HEK293T (cell line): ENCODE data around the gene STAB2.

Experiments
- ARNT ChIP-seq: fragments of 450-650 bp; IDR thresholded peaks from 2 replicates; pipeline ENCODE4 v1.6.1; 2017; ENCODE audit warnings: mild to moderate bottlenecking
- FOXA1 ChIP-seq: fragments of 450-650 bp; IDR thresholded peaks from 2 replicates; pipeline ENCODE4 v1.6.1; 2016; ENCODE audit warnings: mild to moderate bottlenecking
- FOXK2 ChIP-seq: fragments of 450-650 bp; IDR thresholded peaks from 2 replicates; pipeline ENCODE4 v1.6.1; 2016; ENCODE audit warnings: mild to moderate bottlenecking
- FOXM1 ChIP-seq: fragments of 450-650 bp; IDR thresholded peaks from 2 replicates; pipeline ENCODE4 v1.6.1; 2017; ENCODE audit warnings: mild to moderate bottlenecking, borderline replicate concordance
- L3MBTL2 ChIP-seq: fragments of 450-650 bp; conservative IDR thresholded peaks from 2 replicates; pipeline ENCODE4 v1.6.1; 2016; ENCODE audit warnings: mild to moderate bottlenecking
- SP1 ChIP-seq: fragments of 450-650 bp; IDR thresholded peaks from 2 replicates; pipeline ENCODE4 v1.6.1; 2017
- SUZ12 ChIP-seq: fragments of 450-650 bp; IDR thresholded peaks from 2 replicates; pipeline ENCODE4 v1.6.1; 2016; ENCODE audit warnings: mild to moderate bottlenecking
- TARDBP ChIP-seq: fragments of 450-650 bp; IDR thresholded peaks from 2 replicates; pipeline ENCODE4 v1.6.1; 2016
- ZNF384 ChIP-seq: fragments of 450-650 bp; IDR thresholded peaks from 2 replicates; pipeline ENCODE4 v1.6.1; 2016
- TF ChIP-seq, protein P1 (sequence below): fragments of 450-650 bp; IDR thresholded peaks from 2 replicates; pipeline ENCODE4 v1.6.1; 2016

DNA sequence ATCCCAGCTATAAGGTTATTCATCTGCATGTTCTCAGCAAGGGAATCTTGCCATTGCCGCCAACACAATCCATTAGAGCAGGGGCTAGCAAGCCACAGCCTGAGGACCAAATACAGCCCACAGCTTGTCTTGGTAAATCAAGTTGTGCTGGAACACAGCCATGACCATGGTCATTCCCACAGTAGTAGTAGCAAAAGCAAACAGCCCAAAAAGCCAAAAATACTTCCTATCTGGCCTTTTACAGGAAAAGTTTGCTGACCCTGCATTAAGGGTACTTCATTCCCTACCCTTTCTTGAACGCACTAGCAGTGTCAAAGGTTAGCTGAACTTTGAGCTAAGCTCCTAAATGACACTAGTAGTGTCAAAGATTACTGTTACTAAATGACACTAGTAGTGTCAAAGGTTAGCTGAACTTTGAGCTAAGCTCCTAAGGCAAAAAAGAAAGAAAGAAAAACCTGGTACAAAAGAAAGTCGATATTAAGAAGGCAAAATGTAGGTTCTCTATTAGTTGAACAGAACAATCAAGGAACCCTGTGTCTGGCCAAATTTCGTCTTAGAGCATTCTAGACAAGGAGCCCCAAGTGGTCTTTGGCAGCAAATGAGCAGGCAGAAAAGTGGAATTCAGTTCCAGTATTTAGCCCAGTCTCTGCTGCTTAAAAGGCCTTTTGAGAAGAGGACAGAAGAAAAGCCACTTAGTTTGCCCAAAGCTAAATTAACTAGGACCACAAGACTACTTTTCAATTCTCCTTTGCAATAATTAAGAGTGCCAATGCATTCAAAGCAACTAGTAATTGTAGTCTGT lies 186.2 kb downstream of the STAB2 start:
- TF ChIP-seq, protein P1, sequence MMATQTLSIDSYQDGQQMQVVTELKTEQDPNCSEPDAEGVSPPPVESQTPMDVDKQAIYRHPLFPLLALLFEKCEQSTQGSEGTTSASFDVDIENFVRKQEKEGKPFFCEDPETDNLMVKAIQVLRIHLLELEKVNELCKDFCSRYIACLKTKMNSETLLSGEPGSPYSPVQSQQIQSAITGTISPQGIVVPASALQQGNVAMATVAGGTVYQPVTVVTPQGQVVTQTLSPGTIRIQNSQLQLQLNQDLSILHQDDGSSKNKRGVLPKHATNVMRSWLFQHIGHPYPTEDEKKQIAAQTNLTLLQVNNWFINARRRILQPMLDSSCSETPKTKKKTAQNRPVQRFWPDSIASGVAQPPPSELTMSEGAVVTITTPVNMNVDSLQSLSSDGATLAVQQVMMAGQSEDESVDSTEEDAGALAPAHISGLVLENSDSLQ: no peak
- TF ChIP-seq FOXK2 (no peak), SUZ12 (no peak), FOXM1 (no peak), SP1 (no peak), ZNF384 (no peak), L3MBTL2 (no peak), FOXA1 (no peak), ARNT (no peak), TARDBP (no peak)
